K562 (cell line): Measurements from ENCODE around the gene PCBP3.
"Not testable (repeated sequence)": the region's sequence is repeated elsewhere in the genome, so short reads cannot be mapped to it uniquely, and the experiment has no call there.

Source experiments
- BHLHE40 ChIP-seq: IDR thresholded peaks from 2 replicates; pipeline ENCODE4 v1.6.1; 2011; ENCODE audit warnings: low read length, improper control_type of control experiment
- NFIC ChIP-seq: fragments of 450-650 bp; IDR thresholded peaks from 2 replicates; pipeline ENCODE4 v1.6.1; 2017; ENCODE audit warnings: mild to moderate bottlenecking, inconsistent platforms
- YY1 ChIP-seq, 3 experiments: IDR thresholded peaks; 2 replicates each; pipeline ENCODE4 v1.6.1; 2011; ENCODE audit warnings: low read length in 2 of 3, mild to moderate bottlenecking in 2 of 3, moderate library complexity in 2 of 3, borderline replicate concordance in 1 of 3, control low read depth in 1 of 3, low read depth in 1 of 3; ENCODE audit not compliant: insufficient read depth in 3 of 3, insufficient replicate concordance in 2 of 3, control insufficient read depth in 1 of 3, insufficient read length in 1 of 3; ENCODE audit errors: extremely low read depth in 1 of 3
- ZBTB33 ChIP-seq: sonication (generic); formaldehyde crosslinking; IDR thresholded peaks from 2 replicates; pipeline ENCODE4 v1.8.1; 2023; ENCODE audit warnings: mild to moderate bottlenecking, missing genetic modification reagents

DNA sequence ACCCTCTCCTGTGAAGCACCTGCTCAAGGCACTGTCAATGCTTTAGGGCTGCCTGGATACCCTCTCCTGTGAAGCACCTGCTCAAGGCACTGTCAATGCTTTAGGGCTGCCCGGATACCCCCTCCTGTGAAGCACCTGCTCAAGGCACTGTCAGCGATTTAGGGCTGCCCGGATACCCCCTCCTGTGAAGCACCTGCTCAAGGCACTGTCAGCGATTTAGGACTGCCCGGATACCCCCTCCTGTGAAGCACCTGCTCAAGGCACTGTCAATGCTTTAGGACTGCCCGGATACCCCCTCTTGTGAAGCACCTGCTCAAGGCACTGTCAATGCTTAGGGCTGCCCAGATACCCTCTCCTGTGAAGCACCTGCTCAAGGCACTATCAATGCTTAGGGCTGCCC lies 33.9 kb upstream of the PCBP3 start:
- not testable (repeated sequence) for TF ChIP-seq ZBTB33 (CRISPR knock-in tag); NFIC; YY1 (IDR thresholded peaks at IDR 0.05; ENCODE audit: borderline replicate concordance in 1 of 3, control insufficient read depth in 1 of 3, extremely low read depth in 1 of 3, insufficient read depth in 3 of 3, insufficient read length in 1 of 3, insufficient replicate concordance in 2 of 3, low read depth in 1 of 3, low read length in 2 of 3); BHLHE40
